CD14-positive monocyte (primary cell): ENCODE measurements around the gene GOLGA2. TPM values are rescaled to one million over a fixed set of nuclear protein-coding genes. Genes with fewer than 3 reads are reported as not detected.
"Not testable (repeated sequence)": the region's sequence is repeated elsewhere in the genome, so short reads cannot be mapped to it uniquely, and the experiment has no call there.

Source experiments
- DNase-seq, 3 donors: peaks; one replicate each; pipeline ENCODE4 v3.0.0-alpha.2; 2011 to 2022
- H2AFZ ChIP-seq: 2 replicates; pipeline ENCODE4 v1.6.0; 2012; ENCODE audit warnings: mild to moderate bottlenecking, low read depth, low read length, inconsistent platforms; ENCODE audit not compliant: insufficient read depth, poor library complexity, severe bottlenecking
- H3K27ac ChIP-seq, 2 donors: 1 replicate in 1 of 2; 2 replicates in 1 of 2; pipeline ENCODE4 v1.5.1; 2012 to 2013; ENCODE audit warnings: low read length in 2 of 2, control low read depth in 1 of 2, inconsistent platforms in 1 of 2, low read depth in 1 of 2, mild to moderate bottlenecking in 1 of 2
- H3K27me3 ChIP-seq, 2 donors: one replicate each; pipeline versions ENCODE4 v1.6.0 to v1.6.1; 2011 to 2013; ENCODE audit warnings: low read length in 2 of 2; ENCODE audit not compliant: control insufficient read depth in 2 of 2, insufficient read depth in 2 of 2
- H3K36me3 ChIP-seq, 2 donors: replicated peaks in 1 of 2; 1 replicate in 1 of 2; 2 replicates in 1 of 2; pipeline versions ENCODE4 v1.5.1 to v1.6.1; 2012 to 2013; ENCODE audit warnings: low read length in 2 of 2, control low read depth in 1 of 2, inconsistent platforms in 1 of 2, mild to moderate bottlenecking in 1 of 2; ENCODE audit not compliant: insufficient read depth in 2 of 2, control insufficient read depth in 1 of 2
- H3K4me1 ChIP-seq, 2 donors: 1 replicate in 1 of 2; 2 replicates in 1 of 2; pipeline versions ENCODE4 v1.5.1 to v1.6.1; 2012 to 2013; ENCODE audit warnings: low read length in 2 of 2, control low read depth in 1 of 2, inconsistent platforms in 1 of 2, mild to moderate bottlenecking in 1 of 2, moderate library complexity in 1 of 2; ENCODE audit not compliant: insufficient read depth in 2 of 2, control insufficient read depth in 1 of 2
- H3K4me2 ChIP-seq: replicated peaks from 2 replicates; pipeline ENCODE3; 2012; ENCODE audit warnings: low read length, moderate library complexity, mild to moderate bottlenecking; ENCODE audit not compliant: poor library complexity, severe bottlenecking; ENCODE audit errors: extremely low read depth
- H3K4me3 ChIP-seq, 3 experiments: fragments of 200-600 bp in 1 of 3; sonication (generic) in 1 of 3; replicated peaks in 1 of 3; 1 replicate in 2 of 3; 2 replicates in 1 of 3; pipeline ENCODE4 v1.5.1; 2011 to 2013; ENCODE audit warnings: low read length in 3 of 3, mild to moderate bottlenecking in 3 of 3, control low read depth in 2 of 3, low read depth in 2 of 3, inconsistent platforms in 1 of 3, moderate library complexity in 1 of 3
- H3K79me2 ChIP-seq: 2 replicates; pipeline ENCODE4 v1.6.0; 2012; ENCODE audit warnings: mild to moderate bottlenecking, control low read depth, inconsistent platforms, low read length, moderate library complexity; ENCODE audit not compliant: insufficient read depth
- H3K9ac ChIP-seq: 2 replicates; pipeline ENCODE4 v1.6.0; 2017; ENCODE audit warnings: low read length, mild to moderate bottlenecking; ENCODE audit not compliant: insufficient read depth, poor library complexity, severe bottlenecking
- H3K9me3 ChIP-seq, 2 donors: replicated peaks in 1 of 2; 1 replicate in 1 of 2; 2 replicates in 1 of 2; pipeline versions ENCODE4 v1.5.1 to v1.6.1; 2012 to 2013; ENCODE audit warnings: low read length in 2 of 2, control low read depth in 1 of 2; ENCODE audit not compliant: control insufficient read depth in 1 of 2, insufficient read depth in 1 of 2
- H4K20me1 ChIP-seq: 2 replicates; pipeline ENCODE4 v1.6.0; 2012; ENCODE audit warnings: mild to moderate bottlenecking, low read length, control low read depth, moderate library complexity; ENCODE audit not compliant: insufficient read depth
- H3K27ac Mint-ChIP-seq, 7 donors: one replicate each; pipeline ENCODE4 v1.8.0; 2020; ENCODE audit warnings: mild to moderate bottlenecking in 7 of 7, mixed read lengths in 7 of 7, moderate library complexity in 6 of 7, inconsistent platforms in 2 of 7
- H3K27me3 Mint-ChIP-seq, 3 donors: one replicate each; pipeline ENCODE4 v1.8.0; 2021 to 2022; ENCODE audit warnings: low read depth in 3 of 3, mild to moderate bottlenecking in 3 of 3, mixed read lengths in 3 of 3, moderate library complexity in 3 of 3, inconsistent platforms in 1 of 3
- H3K36me3 Mint-ChIP-seq, 2 donors: one replicate each; pipeline ENCODE4 v1.8.0; 2020; ENCODE audit warnings: mixed read lengths in 2 of 2, inconsistent platforms in 1 of 2, mild to moderate bottlenecking in 1 of 2
- H3K4me1 Mint-ChIP-seq: one replicate; pipeline ENCODE4 v1.8.0; 2020; ENCODE audit warnings: mild to moderate bottlenecking, mixed read lengths
- H3K4me3 Mint-ChIP-seq, 2 donors: one replicate each; pipeline ENCODE4 v1.8.0; 2020; ENCODE audit warnings: mild to moderate bottlenecking in 2 of 2, mixed read lengths in 2 of 2, moderate library complexity in 1 of 2
- H3K9me3 Mint-ChIP-seq, 7 donors: one replicate each; pipeline ENCODE4 v1.8.0; 2020 to 2022; ENCODE audit warnings: mixed read lengths in 7 of 7, mild to moderate bottlenecking in 6 of 7, moderate library complexity in 6 of 7, inconsistent platforms in 2 of 7
- CTCF ChIP-seq: fragments of 200-600 bp; IDR thresholded peaks from one replicate; pipeline ENCODE4 v1.8.0; 2022; ENCODE audit warnings: antibody characterized with exemption, mild to moderate bottlenecking
- WGBS: methylation state at CpG from one replicate; pipeline ENCODE4 v1.1.5; 2013; ENCODE audit warnings: missing lambda C conversion rate; ENCODE audit not compliant: insufficient coverage; 5-methylcytosine and 5-hydroxymethylcytosine counted together
- intact Hi-C, 2 donors: fragments of 100-400 bp; cut with micrococcal nuclease; formaldehyde crosslinking; loops; one replicate each; pipeline versions ENCODE4 v1.15.0 to v1.15.1; 2023
- polyA plus RNA-seq, 3 donors: library from polyadenylated mRNA; depleted of rRNA in 1 of 3; unstranded in 2 of 3; stranded (reverse) in 1 of 3; fragments of 300-500 nt in 2 of 3; fragments of >200 nt in 1 of 3; fragmentation: Illumina TruSeq in 2 of 3; gene quantifications; 1 replicate in 2 of 3; 2 replicates in 1 of 3; pipeline ENCODE4 v1.2.3, GENCODE V29; 2012 to 2021

Gene GOLGA2
- polyA plus RNA-seq, 3 donors, result 2.9 to 34.2 (median 4.6) TPM

GRCh38 chr9:128231638-128232527 is 43.9 kb downstream of the GOLGA2 start:
- Mint-ChIP-seq H3K36me3 (no peaks in the 10 kb centered on the region), H3K27ac (no peak overlapping the region), H3K9me3 (peaks cover 0 to 5% (median 0%) of the 10 kb centered on the region in 7 donors), H3K4me1 (peaks cover 4% of the 10 kb centered on the region), H3K4me3 (no peak overlapping the region), H3K27me3 (peaks cover 1 to 7% (median 2%) of the 10 kb centered on the region in 3 donors)
- Histone ChIP-seq H3K4me1 (peaks cover 3 to 4% of the 10 kb centered on the region in 2 donors), H3K27ac (no peak overlapping the region), H3K36me3 (no peaks in the 10 kb centered on the region), H3K27me3 (no peaks in the 10 kb centered on the region), H4K20me1 (no peaks in the 10 kb centered on the region), H3K9ac (no peak overlapping the region), H3K4me2 (no peak overlapping the region), H2AFZ (no peak overlapping the region), H3K79me2 (no peaks in the 10 kb centered on the region), H3K4me3 (no peak overlapping the region), H3K9me3 (no peaks in the 10 kb centered on the region)
- no peak for TF ChIP-seq CTCF
- DNase-seq, result no peak
- intact Hi-C loops, result no loop called here
- 84% methylated on average over 13 of the region's 16 CpGs for WGBS

- H3K27me3 Mint-ChIP-seq, H3K4me3 Mint-ChIP-seq, H3K27me3 ChIP-seq, intact Hi-C loops, H3K27ac ChIP-seq, H3K9ac ChIP-seq, H3K79me2 ChIP-seq, H3K4me3 ChIP-seq, H3K36me3 Mint-ChIP-seq, H3K36me3 ChIP-seq, H3K9me3 ChIP-seq, H3K4me1 ChIP-seq, H3K9me3 Mint-ChIP-seq, H4K20me1 ChIP-seq, DNase-seq, H3K4me2 ChIP-seq, H2AFZ ChIP-seq: not testable (repeated sequence)
- 90% methylated on average over 2 of the region's 7 CpGs for WGBS
- Mint-ChIP-seq H3K4me1 (peaks cover 12% of the 10 kb centered on the region), H3K27ac (peak overlapping the region in 1 of 7 donors; percentile 24)
Measured at GRCh38 chr9:128230897-128231296, 44.9 kb downstream of the GOLGA2 start.
